Erythroblast (primary cell): ENCODE data around the gene SAMD9L.

Experiments used
- DNase-seq, 2 experiments: peaks; one replicate each; lab custom pipeline; 2025; lab: John Stamatoyannopoulos, UW
- GATA1 ChIP-seq: IDR thresholded peaks from 2 replicates; pipeline ENCODE4 v1.6.1; 2011; ENCODE audit warnings: low read depth, mild to moderate bottlenecking, control low read depth, low read length, moderate library complexity
- POLR2A ChIP-seq: IDR thresholded peaks from 2 replicates; pipeline ENCODE4 v1.6.1; 2011; ENCODE audit warnings: mild to moderate bottlenecking, low read length

SAMD9L gene

DNA sequence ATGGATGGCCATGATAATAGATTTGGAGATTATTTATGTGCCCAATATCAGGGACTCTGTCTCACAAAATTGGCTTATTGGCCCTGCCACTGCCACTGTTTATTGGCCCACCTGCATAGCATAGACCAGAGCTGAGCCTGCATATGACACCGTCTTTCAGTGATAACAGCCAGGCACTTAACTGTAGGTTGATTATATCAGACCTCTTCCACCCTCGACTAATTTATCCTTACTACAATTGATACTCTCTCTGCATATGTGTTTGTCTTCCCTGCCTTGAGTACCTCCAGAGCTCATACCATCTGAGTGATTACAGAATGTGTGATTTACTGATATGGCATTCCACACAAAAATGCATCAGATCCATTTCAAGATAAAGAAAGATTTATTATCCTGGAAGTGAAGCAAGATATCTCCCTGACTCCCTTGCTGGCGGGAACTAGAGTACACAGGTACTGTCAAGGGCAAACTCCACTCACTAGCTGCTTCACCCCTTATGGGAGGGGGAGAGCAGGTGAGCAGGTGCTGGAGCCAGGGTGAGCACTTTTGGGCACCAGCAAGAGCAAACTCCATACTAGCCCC lies 13.1 kb upstream of the SAMD9L start:
- TF ChIP-seq POLR2A, result no peak
- TF ChIP-seq GATA1, result no peak
- no peak for DNase-seq

DNA sequence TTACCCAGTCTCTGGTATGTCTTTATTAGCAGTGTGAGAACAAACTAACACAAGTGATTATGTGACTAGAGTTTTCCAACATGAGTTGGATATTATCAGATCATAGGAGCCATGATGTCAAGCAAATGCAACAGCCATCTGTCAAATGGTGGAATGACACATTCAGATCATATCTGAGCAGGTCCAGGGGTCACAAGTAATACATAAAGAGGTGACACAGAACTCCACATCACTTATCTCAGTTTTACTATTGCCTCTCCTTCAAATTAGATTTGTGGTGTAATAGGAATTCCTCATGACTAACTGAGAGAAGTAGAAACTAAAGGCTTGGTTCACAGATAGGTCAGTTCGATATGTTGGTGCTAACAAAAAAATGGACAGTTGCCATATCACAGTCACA lies 12.2 kb upstream of the SAMD9L start:
- TF ChIP-seq GATA1, result no peak
- TF ChIP-seq POLR2A, result no peak

DNA sequence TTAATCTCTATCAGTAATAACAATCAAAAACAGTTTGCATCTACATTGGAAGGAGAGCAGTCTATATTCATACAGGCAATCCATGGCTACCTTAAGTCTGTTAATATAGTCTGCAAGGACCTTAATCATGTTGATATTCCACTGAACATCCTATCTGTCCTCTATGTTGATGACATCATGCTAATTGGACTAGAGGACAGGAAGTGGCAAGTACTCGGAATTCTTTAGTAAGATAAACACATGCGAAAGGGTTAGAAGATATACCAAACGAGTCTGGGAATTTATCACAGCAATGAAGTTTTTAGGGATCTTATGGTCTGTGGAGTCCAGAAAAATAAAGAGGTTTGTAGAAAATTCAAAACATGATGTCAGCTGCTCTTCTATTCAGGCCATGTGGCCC lies 11.3 kb upstream of the SAMD9L start:
- DNase-seq, result no peak
- TF ChIP-seq POLR2A (no peak), GATA1 (no peak)

More for the DNA sequence above, 12.2 kb upstream of the SAMD9L start:
- peak; percentile 3 to 17 for DNase-seq

DNA sequence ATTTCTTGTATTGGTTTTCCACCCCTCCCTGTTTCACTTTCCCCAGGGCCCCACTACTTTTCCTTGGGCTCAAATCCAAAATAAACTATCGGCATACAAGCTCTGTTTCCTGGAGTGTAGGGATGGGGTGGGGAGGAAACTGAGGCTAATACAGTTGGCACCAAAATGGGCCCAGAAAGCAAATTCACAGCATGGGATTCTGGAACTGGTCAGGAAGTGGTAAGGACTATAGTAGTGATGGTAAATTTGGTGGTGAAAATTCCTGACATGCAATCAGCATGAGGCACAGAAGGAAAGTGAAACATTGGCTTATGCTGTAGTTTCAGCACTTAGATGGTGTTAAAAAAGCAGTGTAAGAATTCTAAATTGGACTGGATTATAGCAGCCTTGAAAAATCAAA lies 8.7 kb upstream of the SAMD9L start:
- no peak for DNase-seq
- TF ChIP-seq POLR2A (no peak), GATA1 (no peak)

DNA sequence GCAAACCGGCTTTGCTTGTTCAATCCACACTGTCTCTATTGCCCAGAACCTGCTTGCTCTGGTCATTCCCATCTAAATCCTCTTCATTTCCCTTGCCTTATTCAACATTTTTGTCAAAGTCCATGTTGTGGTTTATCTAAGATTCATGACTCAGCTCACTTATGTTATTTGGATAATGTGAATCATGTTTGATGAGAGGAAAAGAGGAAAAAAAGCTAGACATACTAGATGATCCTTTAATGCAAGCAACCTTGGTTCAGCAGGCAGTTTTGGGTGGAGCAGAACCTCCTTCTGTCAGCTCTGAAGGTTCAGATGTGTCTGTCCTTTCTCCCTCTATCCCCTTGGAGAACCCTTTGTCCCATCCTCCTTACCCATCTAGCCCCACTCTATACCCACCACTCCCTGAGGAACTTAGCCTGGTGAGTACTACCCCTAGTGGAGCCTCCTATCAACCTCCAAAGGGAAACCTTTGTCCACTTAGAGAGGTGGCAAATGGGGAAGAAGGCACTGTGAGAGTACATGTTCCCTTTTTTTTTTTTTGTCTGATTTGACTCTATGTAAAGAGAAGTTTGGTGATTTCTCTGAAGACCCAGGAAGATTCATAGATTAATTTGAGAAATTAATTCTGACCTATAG lies 2.1 kb upstream of the SAMD9L start:
- DNase-seq, result no peak
- no peak for TF ChIP-seq GATA1
- TF ChIP-seq POLR2A, result no peak

DNA sequence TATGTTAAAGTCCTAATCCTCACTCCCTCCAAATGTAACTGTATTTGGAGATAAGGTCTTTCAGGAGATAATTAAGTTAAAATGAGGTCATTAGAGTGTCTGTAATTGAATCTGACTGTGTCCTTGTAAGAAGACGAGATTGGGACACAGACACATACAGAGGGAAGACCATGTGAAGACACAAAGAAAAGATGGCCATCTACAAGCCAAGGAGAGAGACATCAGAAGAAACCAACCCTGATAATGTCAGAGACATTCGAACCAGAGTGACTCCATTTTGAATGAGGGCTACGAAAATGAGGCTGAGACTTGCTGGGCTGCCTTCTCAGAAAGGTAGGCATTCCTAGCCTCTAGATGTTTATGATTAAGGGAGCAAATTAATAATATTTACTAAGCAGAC lies 542 bp upstream of the SAMD9L start:
- DNase-seq, result peak in 1 of 2 experiments; percentile 39
- TF ChIP-seq GATA1 (no peak), POLR2A (no peak)

DNA sequence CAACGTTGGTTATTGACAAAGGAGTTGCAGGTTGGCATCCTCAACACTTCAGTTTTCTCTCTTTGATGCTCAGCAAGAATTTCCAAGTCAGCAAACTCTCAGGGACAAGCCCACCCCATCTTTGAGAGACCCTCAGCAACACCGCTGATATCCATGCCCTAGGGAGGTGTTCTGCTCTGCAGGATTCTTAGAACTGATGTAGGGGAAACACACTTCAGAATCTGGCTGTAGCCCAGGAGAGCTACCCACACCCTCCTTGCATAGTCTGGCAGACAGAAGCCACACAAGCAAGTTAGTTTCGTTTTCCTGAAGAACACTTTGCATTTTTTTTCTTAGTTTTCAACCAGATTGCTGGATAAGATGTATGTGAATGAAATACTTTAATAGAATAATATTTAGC lies 822 bp downstream of the SAMD9L start:
- TF ChIP-seq POLR2A, result peak; percentile 40
- TF ChIP-seq GATA1, result no peak
- DNase-seq, result peak; percentile 81 to 83

DNA sequence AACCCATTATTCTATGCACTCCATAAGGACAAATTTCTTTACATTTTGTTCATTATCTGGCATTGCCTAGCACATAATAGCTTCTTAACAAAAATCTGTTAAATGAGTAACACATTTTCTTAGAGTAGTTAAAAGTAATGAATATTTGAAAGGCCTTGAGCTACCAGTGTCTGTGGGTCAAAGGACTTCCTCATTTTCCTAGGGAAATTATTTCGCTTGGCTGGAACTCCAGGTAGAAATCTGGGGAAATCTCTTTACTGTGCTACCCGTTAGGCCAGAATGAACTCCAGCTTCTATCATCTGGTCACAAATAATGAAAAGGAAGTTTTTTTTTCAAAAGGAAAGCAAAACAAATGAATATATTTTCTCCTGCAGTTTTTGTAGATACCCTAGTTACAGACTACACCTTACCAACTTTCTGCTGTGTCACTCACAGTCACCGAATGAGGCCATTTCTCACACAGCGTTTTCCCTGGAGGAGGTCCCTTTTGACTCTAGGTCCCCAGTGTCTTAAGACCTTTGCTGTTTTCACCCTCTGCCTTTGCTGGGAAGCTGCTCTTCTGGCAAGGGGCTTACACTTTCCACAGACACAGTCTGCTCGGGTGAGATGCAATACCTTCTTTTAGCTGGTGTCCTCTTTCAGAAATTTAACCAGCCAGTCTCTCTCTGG lies 1.6 kb downstream of the SAMD9L start:
- peak; percentile 51 to 73 for DNase-seq
- no peak for TF ChIP-seq POLR2A

DNA sequence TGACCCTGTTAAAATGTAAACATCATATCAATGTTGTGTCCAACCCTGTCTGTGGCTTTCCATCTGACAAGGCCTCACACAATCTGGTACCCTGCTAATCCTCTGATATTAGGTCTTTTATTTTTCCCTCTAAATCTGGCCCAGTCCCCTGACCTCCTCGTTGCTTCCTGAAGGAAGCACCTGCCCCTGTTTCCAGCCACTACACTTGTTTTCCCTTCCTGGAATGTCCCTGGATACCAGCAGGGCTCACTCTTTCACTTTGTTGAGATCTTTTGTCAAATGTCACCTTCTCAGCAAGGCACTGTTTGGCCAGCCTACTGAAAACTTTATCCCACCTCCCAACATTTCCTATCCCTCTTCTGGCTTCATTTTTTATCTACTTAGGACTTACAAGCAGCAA lies 2.1 kb downstream of the SAMD9L start:
- DNase-seq, result no peak

DNA sequence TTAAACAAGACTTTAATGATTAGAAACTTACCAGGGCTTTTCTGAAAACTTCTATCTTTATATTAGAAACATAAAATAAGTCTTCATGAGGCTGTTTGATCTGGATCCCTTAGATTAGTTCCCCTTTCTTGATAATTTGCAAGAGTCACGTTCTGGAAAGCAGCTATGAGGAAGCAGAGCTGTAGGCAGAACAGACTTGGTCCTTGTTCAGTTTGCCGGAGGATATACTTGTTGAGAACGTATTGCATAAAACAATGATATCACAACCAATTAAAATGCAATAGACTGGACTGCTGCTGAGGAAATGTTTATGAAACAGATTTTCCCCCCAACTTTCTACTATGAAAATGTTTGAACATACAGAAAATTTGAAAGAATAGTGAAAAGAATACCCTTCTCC lies 2.8 kb downstream of the SAMD9L start:
- DNase-seq, result no peak
- TF ChIP-seq GATA1, result no peak
- no peak for TF ChIP-seq POLR2A

More for the DNA sequence above, 2.1 kb downstream of the SAMD9L start:
- no peak for TF ChIP-seq GATA1
- TF ChIP-seq POLR2A, result no peak

DNA sequence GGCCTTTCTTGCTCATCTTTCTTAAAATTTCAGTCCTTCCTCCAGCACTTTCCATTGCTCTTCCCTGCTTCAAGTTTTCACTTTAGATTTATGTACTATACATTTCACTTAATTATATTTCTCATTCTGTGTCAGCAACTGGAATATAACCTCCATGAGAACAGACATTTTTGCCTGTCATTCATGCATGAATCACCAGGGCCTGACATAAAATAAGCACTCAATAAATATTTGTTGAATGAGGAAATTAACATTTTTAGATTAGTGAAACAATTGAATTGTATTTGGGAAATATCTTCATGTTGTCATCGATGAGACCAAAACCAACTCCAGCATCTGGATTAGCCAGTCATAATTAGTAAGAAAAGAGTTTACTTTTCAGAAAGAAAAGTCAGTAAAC lies 6.1 kb downstream of the SAMD9L start:
- no peak for DNase-seq
- TF ChIP-seq GATA1 (no peak), POLR2A (no peak)

DNA sequence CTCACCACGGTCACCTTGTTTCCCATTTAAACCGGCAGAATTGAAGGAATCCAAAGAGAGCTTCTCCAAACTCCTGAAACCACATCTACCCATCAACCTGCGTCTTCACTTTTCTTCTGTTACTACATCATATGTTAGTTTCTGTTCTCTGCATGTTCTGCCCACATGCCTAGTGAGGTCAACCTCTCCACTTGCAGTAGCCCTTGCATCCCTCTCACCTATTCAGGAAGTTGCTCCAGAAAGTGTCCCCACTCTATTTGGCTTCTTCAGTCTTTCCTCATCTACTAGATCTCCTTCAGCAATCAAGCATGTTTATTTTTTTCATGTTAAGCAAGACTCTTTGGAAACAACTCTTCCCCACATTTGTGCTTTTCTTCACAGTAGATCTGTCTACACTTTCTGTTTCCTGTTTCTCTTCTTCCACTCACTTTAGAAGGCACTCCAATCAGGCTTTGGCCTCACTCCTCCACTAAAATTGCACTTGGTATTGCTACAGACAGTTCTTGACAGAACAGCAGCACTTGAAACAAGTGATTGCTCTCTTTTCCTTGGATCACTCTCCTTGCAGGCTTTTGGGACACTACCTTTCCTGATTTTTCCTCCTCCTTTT lies 7.5 kb downstream of the SAMD9L start:
- TF ChIP-seq GATA1 (no peak), POLR2A (no peak)
- no peak for DNase-seq

DNA sequence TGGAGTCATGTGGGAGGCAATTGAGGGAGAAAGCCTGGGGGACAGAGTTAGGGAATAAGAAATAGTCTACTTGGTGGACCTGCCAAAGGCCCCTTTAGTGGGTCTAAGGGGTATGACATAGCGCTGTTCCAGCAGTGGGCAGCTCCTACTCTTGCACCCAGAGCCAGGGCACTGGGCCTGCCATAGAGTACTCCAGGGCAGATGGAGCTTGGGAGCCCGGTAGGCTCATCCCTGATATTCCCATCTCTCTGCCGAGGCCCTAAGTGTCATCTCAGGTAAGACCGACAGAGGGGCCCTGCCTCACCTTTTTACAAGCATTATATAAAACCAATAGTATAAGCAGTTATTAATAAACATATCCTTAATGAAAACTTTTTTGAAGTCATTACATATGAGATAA lies 9.6 kb downstream of the SAMD9L start:
- TF ChIP-seq GATA1 (no peak), POLR2A (no peak)
- DNase-seq, result no peak

DNA sequence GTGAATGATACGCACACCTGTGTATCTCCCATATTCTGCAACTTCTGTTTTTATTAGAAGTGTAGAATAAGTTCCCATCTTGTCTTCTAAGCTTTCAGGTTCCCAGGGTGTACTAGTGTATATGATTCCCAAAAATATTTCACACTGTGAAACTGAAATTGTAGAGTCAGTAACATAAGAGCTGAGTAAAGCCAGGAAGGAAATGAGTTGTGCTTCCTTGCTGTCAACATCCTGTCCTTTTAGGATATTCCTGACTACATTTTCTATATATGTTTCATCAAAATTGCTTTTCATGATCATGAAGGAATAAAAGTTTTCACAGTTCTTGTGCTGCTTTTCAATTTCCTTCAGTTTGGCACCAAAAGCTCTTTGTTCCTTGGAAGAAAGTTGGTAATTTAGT lies 15.2 kb downstream of the SAMD9L start:
- no peak for TF ChIP-seq POLR2A
- no peak for TF ChIP-seq GATA1
- no peak for DNase-seq
